Adrenal gland (tissue), 5 donors: ENCODE results near the gene WDR19.

Experiments
- POLR2A ChIP-seq, 2 donors: fragments of 450-650 bp; IDR thresholded peaks; one replicate each; pipeline ENCODE4 v1.6.1; 2017; ENCODE audit warnings: antibody characterized with exemption in 2 of 2, mild to moderate bottlenecking in 2 of 2, moderate library complexity in 1 of 2
- TF ChIP-seq, protein P1 (sequence below), 6 experiments: fragments of 450-650 bp in 4 of 6; fragments of 200-600 bp in 2 of 6; sonication (generic) in 1 of 6; IDR thresholded peaks; 1 replicate in 5 of 6; 2 replicates in 1 of 6; pipeline versions ENCODE4 v1.5.1 to v1.8.0; 2016 to 2021; ENCODE audit warnings: antibody characterized with exemption in 6 of 6, mild to moderate bottlenecking in 2 of 6, moderate library complexity in 1 of 6
- donor health status: DM: no; HTN: no; CAD: no.

DNA sequence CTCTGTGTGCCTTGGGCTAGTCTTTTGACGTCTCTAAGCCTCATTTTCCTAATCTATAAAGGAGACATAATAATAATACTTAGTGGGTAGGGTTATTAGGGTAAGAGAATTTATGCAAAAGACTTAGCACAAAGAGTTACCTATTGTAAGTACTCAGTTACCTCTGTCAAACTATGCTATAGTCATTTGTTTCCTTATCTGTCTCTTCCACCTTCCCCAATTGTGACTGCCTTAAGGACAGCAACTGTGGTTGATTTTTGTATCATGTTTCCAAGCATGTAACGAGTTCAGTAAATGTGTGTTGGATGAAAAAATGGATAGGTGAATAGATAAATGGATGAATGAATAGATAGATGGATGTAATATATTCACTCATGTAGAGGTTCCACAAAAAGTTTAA, 48.1 kb downstream of the WDR19 start:
- TF ChIP-seq, protein P1, sequence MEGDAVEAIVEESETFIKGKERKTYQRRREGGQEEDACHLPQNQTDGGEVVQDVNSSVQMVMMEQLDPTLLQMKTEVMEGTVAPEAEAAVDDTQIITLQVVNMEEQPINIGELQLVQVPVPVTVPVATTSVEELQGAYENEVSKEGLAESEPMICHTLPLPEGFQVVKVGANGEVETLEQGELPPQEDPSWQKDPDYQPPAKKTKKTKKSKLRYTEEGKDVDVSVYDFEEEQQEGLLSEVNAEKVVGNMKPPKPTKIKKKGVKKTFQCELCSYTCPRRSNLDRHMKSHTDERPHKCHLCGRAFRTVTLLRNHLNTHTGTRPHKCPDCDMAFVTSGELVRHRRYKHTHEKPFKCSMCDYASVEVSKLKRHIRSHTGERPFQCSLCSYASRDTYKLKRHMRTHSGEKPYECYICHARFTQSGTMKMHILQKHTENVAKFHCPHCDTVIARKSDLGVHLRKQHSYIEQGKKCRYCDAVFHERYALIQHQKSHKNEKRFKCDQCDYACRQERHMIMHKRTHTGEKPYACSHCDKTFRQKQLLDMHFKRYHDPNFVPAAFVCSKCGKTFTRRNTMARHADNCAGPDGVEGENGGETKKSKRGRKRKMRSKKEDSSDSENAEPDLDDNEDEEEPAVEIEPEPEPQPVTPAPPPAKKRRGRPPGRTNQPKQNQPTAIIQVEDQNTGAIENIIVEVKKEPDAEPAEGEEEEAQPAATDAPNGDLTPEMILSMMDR (IDR thresholded peaks at IDR 0.05), result no peak
- no peak for TF ChIP-seq POLR2A (IDR thresholded peaks at IDR 0.05)
